Activated CD8-positive, alpha-beta memory T cell treated with anti-CD3 and anti-CD28 coated beads for 4 hours (primary cell): ENCODE results near the gene OGFR.
A peak's percentile ranks its signal among the peaks of the same experiment; 100 is the strongest.

ENCODE experiments used
- DNase-seq, 2 donors: peaks; one replicate each; pipeline ENCODE4 v3.0.0-alpha.2; 2020; ENCODE audit warnings: low read depth in 2 of 2

The OGFR gene

DNA sequence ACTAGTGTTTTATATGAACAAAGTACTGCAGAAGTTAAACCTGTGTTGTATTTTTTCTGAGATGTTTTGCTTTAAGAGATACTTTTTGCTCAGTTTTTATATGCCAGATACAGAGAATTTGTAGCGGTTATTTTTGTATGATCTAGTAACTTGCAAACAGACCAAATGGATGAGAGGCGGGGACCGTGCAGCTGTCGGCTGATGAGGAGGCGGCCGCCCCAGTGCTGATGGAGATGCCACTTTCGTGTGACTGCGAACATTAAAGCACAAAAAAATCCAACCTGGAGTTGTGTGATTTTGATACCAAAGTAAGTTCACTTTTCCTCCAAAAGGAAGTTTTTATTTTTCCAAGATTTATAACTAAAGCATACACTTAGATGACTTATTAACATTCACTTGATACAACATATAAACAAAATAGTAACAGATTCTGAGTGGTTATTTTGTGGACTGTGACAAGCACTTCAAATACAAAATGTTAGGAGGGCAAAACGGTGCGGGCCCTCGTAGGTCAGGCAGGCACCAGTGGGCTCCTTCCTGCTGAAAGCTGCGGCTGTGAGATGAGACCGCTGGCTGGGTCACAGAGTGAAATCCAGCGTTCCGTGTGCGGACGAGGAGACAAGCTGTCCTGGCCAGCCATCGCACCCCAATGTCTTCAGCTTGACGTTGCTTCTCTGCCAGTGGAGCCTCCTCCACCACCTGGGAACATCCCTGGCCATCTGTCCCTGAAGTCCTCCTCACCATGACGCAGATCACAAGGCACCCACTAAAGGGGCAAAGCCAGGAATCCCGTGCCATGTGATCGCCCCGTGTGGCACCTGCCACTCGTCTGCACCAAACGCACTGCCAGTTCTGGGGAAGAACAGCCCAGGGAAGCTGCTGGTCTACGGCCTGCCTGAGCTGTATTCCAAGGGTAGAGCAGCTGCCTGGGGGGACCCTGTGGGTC lies 4.0 kb upstream of the OGFR start:
- DNase-seq = no peak

DNA sequence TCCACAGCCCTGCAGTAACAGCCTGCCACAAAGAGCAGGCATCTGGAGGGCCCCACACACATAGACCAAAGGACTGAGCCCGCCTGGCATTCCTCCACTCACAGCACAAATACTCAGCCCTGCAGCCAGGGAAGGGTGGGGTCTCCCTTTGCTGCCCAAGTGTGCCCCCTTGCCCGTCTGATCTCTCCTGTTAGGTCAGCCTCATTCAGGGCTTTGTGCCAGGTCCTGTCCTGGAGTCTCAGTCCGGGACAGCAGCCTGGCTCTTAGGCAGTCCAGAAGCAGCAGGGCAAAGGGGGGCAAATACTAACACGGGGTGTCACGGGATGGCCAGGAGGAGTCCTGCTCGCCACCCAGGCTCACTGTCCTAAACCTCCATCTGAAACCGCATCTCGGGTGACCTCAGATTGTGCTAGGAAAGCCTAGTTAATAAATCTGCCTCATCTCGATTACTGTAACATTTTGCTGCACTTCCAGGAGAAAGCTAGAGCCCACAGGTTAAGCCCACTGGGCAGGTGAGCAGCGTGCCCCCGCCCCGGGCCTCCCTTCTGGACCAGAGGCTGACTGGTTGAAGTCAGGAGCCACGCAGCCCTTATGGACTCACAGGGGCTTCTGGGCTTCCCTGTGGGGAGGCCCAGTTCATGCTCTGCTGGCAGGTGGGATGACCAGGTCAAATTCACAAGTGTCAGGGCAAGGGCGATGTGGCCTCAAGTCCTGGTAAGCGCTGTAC lies 3.2 kb upstream of the OGFR start:
- no peak for DNase-seq

DNA sequence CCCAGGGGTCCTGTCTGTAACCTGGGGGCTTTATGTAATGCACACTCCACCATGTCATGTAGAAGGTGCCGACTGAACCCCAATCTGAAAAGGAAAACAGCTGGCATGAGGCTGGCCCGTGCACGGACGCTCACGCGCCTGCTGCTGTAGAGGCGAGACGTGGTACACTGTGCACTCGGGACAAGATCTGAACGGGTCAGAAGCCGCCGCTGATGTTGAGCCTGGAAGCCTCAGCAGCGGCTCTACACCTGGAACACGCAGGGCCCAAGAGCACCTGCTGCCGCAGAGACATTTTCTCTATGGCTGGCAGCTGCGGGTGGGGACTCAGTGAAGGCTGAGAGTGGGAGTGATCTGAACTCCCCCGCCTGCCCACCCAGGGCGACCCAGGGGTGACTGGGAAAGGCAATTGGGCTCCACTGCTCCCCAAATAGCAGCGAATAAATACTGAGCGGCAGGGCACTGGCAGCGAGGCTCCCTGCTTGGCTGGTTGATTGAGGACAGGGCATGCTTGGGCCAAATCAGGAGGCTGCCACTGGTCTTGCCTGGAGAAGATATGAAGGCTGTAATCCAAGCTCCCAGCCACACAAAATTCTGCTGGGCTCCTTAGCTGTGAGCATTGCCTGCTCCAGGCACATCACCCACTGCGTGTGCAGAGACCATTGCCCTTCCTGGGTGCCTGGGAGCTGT lies 2.5 kb upstream of the OGFR start:
- no peak for DNase-seq

DNA sequence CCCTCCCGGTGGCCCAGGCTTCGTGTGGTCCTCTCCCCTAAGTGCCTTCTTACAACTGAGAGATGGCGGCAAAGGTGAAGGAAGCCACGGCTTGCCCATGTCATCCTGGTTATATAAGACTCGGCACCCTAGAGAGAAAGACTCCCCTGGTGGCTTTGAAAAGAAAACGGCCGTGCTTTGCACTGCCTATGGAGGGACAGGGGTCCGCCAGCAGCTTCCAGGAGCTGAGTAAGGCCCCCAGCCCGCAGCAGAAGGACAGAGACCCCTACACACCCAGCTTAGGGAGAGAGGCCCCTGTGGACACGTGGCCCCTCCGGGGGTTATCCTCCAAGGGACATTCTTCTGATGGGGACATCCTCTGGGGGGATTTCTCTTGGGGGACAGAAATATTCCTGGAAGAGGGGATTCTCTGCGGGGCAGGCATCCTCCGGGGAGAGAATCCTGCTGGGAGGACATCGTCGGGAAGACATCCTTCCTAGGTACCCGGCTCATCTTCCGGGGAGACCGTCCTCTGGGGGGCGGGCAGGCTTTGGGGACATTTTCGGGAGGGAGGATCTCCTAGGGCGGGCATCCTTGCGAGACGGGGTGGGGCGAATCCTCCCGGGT lies 511 bp upstream of the OGFR start:
- DNase-seq = no peak

DNA sequence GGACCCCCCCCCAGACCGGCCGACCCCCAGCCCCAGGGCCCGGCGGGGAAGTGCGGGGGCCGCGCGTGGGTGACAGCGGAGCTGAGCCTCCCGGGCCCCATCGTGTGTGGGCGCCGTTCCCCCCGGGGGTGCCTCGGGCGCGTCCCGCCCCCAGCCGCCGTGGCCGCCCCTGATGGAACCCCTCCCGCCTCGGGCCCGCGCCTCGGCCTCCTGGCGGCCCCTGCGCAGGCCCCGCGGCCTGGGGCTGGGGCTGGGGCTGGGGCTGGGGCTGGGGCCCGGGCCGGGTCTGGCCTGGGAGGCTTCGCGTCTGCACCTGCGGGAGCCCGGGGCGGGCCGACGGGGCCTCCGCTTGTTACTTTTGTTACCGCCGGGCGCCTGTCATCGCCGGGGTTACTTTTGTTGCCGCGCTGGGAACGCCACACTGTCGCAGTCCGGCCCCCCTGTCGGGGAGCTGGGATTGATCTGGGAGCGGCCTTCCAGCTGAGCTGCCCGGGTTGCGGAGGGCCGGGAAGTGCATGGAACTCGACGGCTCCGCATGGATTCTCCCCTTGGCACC lies 598 bp downstream of the OGFR start:
- DNase-seq = peak in 1 of 2 donors; percentile 32

DNA sequence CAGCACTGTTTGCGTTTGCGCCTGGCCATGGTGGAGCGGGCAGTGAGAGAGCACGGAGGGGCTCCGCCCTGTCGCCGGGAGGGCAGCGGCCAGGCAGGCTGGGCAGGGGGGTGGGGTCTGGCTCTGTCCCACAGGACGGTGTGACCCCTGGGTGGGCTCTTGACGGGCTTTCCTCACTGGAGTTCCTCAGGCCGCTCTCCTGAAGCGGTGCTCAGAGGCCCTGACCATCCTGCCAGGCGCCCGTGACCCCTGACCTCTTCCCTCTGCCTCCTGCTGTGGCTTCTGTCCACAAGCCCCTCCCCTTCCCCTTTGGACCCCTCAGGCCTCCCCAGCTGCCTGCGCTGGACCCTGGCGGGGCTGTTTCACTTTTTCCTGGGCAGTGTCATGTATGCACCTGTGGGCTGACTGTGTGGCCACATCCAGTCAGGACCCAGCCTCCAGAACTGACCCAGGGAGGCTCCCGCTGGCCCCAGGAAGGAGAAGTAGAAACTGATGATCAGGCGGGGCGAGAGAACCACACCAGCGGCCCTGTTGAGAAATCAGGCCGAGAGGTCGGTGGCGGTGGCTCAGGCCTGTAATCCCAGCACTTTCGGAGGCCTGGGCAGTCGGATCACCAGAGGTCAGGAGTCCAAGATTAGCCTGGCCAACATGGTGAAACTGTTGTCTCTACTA lies 1.2 kb downstream of the OGFR start:
- DNase-seq = no peak

DNA sequence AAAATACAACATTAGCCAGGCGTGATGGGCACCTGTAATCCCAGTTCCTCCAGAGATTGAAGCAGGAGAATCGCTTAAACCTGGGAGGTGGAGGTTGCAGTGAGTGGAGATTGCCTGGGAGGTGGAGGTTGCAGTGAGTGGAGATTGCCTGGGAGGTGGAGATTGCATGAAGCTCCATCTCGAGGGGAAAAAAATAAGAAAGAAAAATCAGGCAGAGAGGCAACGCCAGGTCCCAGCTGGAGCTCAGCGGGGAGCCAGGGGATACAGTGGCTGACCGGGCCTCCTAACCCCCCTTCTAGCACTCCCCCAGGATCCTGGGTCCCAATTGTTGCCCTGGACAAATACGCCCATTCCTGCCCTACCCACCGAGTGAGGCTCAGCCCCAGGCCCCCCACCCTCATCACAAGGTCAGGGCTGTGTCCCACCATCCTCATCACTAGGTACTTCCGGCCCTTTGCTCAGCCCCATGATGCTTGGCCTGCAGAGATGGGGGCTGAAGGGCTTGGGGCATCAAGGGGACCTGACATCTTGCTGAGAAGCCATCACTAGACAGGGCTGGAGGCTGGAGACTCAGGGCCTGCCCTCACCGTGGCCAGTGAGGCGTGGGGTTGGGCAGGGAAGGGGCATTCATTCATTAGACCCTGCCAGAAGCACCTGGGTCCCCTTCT lies 1.9 kb downstream of the OGFR start:
- DNase-seq = no peak

DNA sequence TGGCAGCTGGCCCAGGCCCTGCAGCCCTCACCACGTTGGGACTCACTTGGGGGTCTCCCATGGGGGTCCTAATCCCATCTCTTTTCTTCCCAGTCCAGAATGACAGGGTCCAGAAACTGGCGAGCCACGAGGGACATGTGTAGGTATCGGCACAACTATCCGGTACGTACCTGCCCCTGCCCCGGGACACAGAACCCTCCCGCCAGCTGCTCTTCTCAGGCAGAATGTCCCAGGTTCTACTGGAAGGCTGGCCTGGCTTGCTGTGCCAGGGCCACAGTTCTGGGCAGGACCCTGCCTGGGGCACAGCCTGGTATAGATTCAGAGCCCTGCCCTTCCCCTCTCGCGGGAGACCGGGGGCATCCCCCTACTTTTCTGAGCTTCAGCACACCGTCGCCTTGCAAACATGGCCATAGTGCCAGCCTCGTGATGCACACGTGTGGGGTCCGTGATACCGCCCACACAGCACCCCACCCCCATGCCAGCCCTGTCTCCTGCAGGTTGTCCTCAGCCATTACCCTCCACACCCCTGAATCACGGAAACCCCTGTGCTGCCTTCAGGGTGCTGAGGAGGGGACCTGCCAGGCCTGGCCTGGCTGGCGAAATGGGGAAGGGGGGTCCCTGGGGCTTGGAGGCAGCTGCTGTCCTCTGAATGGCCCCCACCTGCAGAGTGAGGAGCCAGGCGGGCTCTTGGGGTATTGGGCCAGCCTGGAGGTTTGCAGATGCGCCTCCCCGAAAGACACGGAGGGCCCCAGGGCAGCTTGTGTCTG lies 3.0 kb downstream of the OGFR start:
- no peak for DNase-seq

DNA sequence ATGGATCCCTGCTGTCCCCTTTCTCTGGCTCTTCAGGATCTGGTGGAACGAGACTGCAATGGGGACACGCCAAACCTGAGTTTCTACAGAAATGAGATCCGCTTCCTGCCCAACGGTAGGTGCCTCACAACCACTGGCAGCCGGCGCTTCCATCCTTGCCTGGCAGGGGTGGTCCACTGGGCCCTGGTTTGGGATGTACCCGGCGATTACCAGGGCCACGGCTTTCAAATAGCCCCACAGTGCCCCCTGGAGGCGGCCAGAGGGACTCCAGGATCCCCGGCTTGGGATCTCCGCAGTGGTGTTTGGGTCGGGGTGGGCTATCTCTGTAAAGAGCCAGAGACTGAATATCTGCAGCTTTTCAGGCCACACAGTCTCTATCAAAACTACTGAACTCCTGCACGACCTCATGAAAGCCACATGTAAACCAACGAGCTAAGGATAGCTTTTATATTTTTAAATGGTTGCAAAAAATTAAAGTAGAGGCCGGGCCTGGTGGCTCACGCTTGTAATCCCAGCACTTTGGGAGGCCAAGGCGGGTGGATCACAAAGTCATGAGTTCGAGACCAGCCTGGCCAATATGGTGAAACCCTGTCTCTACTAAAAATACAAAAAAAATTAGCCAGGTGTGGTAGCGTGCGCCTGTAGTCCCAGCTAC lies 3.7 kb downstream of the OGFR start:
- peak in 1 of 2 donors; percentile 46 for DNase-seq

DNA sequence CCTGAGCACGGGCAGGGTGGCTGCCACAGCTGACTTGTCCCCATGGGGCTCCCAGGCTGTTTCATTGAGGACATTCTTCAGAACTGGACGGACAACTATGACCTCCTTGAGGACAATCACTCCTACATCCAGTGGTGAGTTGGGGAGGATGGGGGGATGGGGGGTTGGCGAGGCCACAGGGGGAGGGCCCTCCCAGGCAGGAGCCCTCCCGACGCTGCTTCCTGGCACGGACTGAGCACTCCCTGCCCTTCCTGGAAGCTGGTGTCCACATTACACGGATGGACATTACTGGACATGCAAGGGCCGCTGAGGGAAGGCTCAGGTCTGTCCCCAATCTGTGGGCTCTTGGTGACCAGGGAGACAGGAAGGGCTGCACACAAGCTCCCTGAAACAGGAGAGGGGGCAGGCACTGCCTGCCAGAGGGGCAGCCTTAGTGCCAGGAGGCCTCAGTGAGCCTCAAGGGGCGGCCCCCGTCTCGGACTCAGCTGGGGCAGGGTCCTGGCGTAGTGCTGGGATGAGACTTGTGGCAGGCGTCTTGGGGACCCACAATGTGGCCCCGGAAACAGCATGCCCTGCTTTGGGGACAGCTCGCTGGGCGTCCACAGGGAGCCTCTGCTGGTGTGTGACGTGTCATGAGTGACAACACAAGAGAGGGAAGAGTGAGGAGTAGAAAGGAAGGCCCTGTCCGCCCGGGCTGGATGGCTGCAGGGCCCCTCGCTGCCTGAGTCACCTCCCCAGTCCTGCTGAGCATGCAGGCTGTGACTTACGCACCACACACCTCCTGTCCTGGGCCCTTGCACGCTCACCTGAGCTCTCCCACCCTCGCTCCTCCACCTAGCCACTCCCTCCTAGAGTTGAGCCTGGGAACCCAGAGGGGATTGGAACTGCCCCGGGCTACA lies 5.1 kb downstream of the OGFR start:
- DNase-seq = no peak

DNA sequence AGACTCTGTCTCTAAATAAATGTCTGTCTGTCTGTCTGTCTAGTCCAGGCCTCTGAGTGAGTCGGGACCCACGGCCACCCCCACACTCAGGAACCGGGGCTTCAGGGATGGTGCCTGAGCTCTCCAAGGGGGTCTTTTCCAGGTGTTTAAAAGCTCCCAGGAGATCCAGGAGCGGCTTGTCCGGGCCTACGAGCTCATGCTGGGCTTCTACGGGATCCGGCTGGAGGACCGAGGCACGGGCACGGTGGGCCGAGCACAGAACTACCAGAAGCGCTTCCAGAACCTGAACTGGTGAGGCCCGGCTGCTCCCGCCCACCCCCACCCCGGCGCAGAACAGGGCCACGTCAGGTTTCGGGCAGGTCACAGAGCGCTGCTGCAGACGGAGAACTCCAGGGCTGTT lies 6.7 kb downstream of the OGFR start:
- no peak for DNase-seq

DNA sequence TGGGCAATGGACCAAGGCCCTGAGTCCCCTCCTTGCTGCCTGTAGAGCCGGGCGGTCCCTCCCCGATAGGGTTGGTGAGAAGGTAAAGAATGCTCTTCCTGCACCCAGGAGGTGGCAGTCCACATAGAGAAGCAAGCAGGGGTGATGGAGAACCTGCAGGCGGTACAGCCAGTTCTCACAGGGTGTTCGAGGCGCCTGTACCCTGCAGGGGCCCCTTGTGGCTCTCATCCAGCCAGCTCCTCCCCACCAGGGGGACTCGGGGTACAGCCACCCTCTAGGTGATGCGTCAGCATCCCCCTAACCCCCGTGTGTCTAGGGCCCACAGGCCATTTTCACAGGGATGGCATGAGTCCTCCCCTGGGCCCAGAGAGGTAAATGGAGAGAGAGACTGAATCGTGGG lies 7.1 kb downstream of the OGFR start:
- no peak for DNase-seq

DNA sequence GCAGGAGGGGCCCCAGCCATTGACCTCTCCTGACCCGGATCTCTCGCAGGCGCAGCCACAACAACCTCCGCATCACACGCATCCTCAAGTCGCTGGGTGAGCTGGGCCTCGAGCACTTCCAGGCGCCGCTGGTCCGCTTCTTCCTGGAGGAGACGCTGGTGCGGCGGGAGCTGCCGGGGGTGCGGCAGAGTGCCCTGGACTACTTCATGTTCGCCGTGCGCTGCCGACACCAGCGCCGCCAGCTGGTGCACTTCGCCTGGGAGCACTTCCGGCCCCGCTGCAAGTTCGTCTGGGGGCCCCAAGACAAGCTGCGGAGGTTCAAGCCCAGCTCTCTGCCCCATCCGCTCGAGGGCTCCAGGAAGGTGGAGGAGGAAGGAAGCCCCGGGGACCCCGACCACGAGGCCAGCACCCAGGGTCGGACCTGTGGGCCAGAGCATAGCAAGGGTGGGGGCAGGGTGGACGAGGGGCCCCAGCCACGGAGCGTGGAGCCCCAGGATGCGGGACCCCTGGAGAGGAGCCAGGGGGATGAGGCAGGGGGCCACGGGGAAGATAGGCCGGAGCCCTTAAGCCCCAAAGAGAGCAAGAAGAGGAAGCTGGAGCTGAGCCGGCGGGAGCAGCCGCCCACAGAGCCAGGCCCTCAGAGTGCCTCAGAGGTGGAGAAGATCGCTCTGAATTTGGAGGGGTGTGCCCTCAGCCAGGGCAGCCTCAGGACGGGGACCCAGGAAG lies 7.7 kb downstream of the OGFR start:
- no peak for DNase-seq

DNA sequence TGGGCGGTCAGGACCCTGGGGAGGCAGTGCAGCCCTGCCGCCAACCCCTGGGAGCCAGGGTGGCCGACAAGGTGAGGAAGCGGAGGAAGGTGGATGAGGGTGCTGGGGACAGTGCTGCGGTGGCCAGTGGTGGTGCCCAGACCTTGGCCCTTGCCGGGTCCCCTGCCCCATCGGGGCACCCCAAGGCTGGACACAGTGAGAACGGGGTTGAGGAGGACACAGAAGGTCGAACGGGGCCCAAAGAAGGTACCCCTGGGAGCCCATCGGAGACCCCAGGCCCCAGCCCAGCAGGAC lies 8.2 kb downstream of the OGFR start:
- no peak for DNase-seq

DNA sequence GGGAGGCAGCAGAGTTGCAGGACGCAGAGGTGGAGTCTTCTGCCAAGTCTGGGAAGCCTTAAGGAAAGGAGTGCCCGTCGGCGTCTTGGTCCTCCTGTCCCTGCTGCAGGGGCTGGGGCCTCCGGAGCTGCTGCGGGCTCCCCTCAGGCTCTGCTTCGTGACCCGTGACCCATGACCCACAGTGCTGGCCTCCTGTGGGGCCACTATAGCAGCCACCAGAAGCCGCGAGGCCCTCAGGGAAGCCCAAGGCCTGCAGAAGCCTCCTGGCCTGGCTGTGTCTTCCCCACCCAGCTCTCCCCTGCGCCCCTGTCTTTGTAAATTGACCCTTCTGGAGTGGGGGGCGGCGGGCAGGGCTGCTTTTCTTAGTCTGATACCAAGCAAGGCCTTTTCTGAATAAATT lies 9.0 kb downstream of the OGFR start:
- DNase-seq = no peak

DNA sequence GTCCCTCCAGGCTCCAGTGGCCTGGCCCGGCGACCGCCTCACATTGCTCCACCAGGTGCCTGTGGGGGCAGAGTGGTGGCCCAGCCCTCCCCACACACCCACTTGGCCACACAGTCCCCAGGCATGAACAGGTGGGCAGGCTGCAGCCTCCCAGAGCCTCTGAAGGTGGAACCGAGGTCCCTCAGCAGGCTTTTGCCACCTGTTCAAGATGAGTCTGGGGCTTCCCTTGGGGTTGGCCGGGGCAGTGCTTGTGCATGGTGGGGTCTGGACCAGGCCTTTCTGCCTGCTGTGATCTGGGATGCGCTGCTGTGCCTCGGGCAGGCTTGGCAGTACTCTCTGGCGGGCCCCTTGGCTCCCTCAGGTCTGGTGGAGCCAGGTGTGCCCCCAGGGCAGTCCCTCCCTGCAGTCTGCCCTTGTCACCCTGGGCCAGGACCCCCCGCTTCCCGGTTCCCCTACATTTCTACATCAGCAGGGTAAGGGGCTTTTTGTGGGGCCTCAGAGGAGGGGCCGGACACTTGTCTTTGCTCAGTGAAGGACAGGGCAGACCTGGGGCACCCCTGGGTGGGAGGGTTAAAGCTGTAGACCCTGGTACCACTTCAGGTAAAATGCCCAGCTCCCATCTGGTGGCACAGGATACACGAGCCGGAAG lies 9.5 kb downstream of the OGFR start:
- no peak for DNase-seq

DNA sequence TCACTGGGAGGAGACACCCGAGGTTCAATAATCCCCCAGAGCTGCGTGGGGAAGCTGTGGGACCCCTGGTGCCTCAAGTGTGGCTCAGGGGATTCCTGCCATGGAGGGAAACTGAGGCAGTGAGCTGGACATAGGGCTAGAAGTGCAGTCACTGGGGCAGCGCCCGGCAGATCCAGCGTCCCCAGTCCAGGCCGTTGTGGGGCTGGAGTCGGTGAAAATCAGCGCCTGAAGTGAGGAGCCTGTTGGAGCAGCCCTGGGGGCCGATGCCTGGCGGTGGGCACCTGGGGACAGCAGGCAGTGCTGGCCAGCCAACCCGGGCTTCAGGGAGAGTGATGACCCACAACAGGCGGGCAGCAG lies 10.1 kb downstream of the OGFR start:
- DNase-seq = no peak
